ENCODE results near the gene ZNF331.

Gene ZNF331

DNA sequence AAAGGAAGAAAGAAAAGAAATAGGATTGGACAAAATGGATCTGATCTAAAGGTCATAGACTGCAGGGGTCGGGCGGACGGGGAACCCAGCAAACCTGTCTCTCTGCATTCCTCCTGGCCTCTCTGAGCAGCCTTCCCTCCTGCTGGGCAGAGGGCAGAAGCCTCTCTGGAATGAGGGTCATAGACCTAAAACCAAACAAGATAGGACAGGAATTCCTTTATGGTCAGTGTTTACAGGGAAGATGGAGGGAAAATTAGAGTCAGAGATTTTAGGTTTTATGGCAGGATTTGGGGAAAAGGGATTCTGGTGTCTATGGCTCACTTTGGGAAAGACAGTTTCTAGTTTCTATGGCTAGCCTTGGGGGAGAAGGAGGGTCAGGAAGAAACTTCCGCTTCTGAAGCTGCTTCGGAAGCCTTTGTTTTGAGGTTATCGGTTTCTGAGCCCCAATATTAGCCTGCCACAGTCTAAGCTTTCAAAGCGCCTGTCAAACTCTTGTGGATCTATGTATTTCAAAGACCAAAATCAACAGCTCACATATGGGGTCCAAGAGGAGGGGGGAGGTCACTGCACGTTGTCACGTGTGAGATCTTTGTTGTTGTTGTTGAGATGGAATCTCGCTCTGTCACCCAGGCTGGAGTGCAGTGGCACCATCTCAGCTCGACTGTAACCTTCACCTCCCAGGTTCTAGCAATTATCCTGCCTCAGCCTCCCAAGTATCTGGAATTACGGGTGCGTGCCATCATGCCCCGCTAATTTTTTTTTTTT is 75.0 kb downstream of the ZNF331 start:
- FAIRE-seq (no peak), DNase-seq (ENCODE audit: insufficient read length, low spot score) (no peak)
- TF ChIP-seq POLR2A (IDR thresholded peaks at IDR 0.05; ENCODE audit: low read depth, low read length) (no peak), POLR2AphosphoS5 (IDR thresholded peaks at IDR 0.05; ENCODE audit: low read depth, low read length) (no peak), POU2F2 (IDR thresholded peaks at IDR 0.05; ENCODE audit: low read depth, low read length) (no peak), PAX5 (IDR thresholded peaks at IDR 0.05; ENCODE audit: insufficient read depth, low read length, severe bottlenecking) (no peak), SPI1 (IDR thresholded peaks at IDR 0.05; ENCODE audit: low read depth, low read length) (no peak), TAF1 (IDR thresholded peaks at IDR 0.05; ENCODE audit: low read depth, low read length) (no peak)

DNA sequence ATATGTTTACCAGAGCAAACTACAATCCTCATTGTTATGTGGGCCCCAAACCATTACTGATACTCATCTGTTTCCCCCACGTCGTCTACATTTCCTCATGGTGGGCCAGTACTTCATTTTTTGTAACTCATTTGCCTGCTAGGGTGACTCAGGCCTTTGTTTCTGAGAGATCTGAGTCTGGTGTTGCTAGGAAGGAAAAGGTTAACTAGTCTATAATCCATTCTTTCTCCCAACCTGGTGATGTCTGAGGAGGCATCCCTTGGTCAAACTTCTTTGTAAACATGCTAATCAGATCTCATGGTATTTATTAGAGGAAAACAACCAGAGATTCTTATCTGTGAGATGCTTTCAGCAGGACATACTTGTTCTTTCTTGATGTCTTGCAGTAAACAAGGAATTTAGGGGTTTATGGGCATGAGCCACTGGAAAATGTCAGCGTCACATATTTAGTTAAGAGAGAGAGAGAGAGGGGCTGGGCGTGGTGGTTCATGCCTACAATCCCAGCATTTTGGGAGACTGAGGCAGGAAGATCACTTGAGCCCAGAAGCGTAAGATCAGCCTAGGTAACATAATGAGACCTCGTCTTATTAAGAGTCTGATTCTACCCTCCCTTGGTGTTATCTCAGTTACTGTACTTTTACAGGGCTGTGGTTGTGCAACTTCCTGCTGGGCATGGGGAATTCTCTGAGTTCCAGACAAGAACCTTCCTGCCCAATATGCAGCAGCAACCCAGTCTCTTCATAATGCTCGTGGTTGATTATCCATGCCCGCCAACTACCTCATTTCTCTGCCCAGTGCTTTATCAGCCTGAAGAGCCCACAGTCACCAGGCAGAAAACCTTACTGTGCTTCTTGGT is 84.2 kb downstream of the ZNF331 start:
- DNase-seq (ENCODE audit: insufficient read length, low spot score) (no peak), FAIRE-seq (no peak)
- TF ChIP-seq POLR2AphosphoS5 (IDR thresholded peaks at IDR 0.05; ENCODE audit: low read depth, low read length) (no peak), PAX5 (IDR thresholded peaks at IDR 0.05; ENCODE audit: insufficient read depth, low read length, severe bottlenecking) (no peak), POU2F2 (IDR thresholded peaks at IDR 0.05; ENCODE audit: low read depth, low read length) (no peak), POLR2A (IDR thresholded peaks at IDR 0.05; ENCODE audit: low read depth, low read length) (no peak), SPI1 (IDR thresholded peaks at IDR 0.05; ENCODE audit: low read depth, low read length) (no peak), TAF1 (IDR thresholded peaks at IDR 0.05; ENCODE audit: low read depth, low read length) (no peak)

GRCh38 chr19:53624771-53625545 is 87.0 kb downstream of the ZNF331 start:
- FAIRE-seq = no peak
- DNase-seq (ENCODE audit: insufficient read length, low spot score) = no peak
- TF ChIP-seq POLR2AphosphoS5 (IDR thresholded peaks at IDR 0.05; ENCODE audit: low read depth, low read length) (no peak), POLR2A (IDR thresholded peaks at IDR 0.05; ENCODE audit: low read depth, low read length) (no peak), POU2F2 (IDR thresholded peaks at IDR 0.05; ENCODE audit: low read depth, low read length) (no peak), PAX5 (IDR thresholded peaks at IDR 0.05; ENCODE audit: insufficient read depth, low read length, severe bottlenecking) (no peak), SPI1 (IDR thresholded peaks at IDR 0.05; ENCODE audit: low read depth, low read length) (no peak), TAF1 (IDR thresholded peaks at IDR 0.05; ENCODE audit: low read depth, low read length) (no peak)

DNA sequence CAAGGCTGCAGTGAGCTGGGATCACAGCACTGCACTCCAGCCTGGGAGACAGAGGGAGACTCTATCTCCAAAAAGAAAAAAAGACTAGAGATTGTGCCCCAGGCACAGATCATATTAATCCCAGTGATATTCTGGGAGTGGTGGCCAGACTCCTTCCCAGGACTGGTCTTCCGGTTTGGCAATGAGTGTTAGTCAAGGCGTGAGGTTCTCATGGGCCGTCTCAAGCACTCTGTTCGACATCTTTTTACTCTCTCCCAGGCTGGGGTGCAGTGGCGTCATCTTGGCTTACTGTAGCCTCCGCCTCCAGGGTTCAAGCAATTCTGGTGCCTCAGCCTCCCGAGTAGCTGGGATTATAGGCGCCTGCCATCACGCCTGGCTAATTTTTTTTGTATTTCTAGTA is 88.5 kb downstream of the ZNF331 start:
- no peak for FAIRE-seq
- no peak for DNase-seq (ENCODE audit: insufficient read length, low spot score)
- no peak for TF ChIP-seq POU2F2 (IDR thresholded peaks at IDR 0.05; ENCODE audit: low read depth, low read length)
- TF ChIP-seq POLR2AphosphoS5 (IDR thresholded peaks at IDR 0.05; ENCODE audit: low read depth, low read length) = no peak
- TF ChIP-seq PAX5 (IDR thresholded peaks at IDR 0.05; ENCODE audit: insufficient read depth, low read length, severe bottlenecking) = no peak
- TF ChIP-seq POLR2A (IDR thresholded peaks at IDR 0.05; ENCODE audit: low read depth, low read length) = no peak
- TF ChIP-seq SPI1 (IDR thresholded peaks at IDR 0.05; ENCODE audit: low read depth, low read length) = no peak
- TF ChIP-seq TAF1 (IDR thresholded peaks at IDR 0.05; ENCODE audit: low read depth, low read length) = no peak

GRCh38 chr19:53626976-53627375 is 89.0 kb downstream of the ZNF331 start:
- DNase-seq (ENCODE audit: insufficient read length, low spot score) (no peak), FAIRE-seq (no peak)
- TF ChIP-seq TAF1 (IDR thresholded peaks at IDR 0.05; ENCODE audit: low read depth, low read length) (no peak), PAX5 (IDR thresholded peaks at IDR 0.05; ENCODE audit: insufficient read depth, low read length, severe bottlenecking) (no peak), POU2F2 (IDR thresholded peaks at IDR 0.05; ENCODE audit: low read depth, low read length) (no peak), POLR2A (IDR thresholded peaks at IDR 0.05; ENCODE audit: low read depth, low read length) (no peak), SPI1 (IDR thresholded peaks at IDR 0.05; ENCODE audit: low read depth, low read length) (no peak), POLR2AphosphoS5 (IDR thresholded peaks at IDR 0.05; ENCODE audit: low read depth, low read length) (no peak)
